HS-27A (cell line): ENCODE data around the gene EML5.

ENCODE experiments used
- DNase-seq: peaks from one replicate; pipeline ENCODE4 v3.0.0-alpha.2; 2012; ENCODE audit warnings: low read depth, missing footprints

The EML5 gene

DNA sequence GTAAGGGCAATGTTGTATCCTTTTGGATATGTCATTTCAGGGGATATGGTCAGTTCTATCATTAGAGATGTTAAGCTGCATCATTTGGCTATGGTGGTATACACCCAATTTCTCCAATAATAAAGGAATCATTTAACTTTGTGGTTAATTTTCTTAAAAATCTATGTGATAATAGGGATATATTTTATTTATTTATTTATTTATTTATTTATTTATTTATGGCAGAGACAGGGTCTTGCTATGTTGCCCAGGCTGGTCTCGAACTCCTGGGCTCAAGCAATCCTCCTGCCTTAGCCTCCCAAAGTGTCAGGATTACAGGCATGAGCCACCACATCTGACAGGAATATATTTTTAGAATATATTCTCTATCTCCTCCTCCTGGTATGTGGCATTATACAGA, 85.7 kb downstream of the EML5 start:
- no peak for DNase-seq

- no peak for DNase-seq
Observed at GRCh38 chr14:88706425-88706824, 86.3 kb downstream of the EML5 start.

DNA sequence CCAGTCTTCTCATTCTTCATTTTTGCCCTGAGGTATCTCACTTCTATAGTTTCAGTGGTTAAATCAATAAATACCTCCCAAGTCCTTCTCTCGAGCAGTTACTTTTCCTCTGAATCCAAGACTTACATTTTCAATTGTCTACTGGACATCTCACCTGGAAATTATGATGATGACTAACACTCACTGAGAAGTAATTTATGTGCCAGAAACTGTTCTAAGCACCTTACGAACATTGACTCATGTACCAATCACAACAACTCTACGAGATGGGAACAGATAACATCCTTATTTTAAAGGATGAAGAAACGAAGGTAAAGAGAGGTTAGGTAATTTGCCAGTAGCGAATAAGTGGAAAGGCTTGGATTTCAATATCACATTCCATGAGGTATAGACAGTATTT, 94.1 kb downstream of the EML5 start:
- DNase-seq: no peak

- DNase-seq: no peak
Observed at GRCh38 chr14:88695870-88696269, 96.9 kb downstream of the EML5 start.

DNA sequence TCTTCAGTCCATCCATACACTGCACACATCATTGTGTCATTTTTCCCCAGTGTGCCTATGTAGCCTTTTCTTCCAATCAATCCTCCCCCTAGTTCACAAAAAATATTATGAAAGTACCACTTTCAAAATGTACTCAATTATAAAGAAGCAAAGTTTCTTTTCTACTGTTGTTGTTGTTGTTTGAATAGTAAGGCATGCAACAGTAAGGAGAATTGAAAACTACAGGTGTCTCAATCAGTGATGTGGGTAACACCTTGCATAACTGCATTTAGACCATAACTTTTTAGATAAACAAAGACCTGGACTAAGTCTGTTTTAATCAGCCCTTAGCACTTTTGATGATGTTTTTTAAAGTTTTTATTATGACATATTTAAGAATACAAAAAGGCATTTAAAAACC, 104.4 kb downstream of the EML5 start:
- DNase-seq: no peak

DNA sequence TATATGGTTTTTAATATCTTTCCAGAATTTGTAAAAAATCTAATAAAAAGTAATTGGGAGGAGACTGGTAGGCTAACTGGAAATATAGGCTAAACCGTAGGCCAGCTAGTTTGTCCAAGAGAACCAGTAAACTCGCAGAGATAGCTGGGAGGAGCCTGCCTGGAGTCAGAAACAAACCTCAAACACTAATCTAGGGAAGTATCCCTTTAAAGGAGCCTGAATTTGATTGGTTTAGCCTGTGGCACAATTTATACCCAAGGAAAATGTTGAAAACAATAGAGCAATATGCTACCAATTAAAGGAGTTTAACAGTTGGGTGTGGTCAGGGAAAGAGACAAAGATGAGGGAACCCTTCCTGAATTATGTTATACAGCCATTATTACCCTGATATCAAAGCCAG, 109.6 kb downstream of the EML5 start:
- DNase-seq: no peak

- no peak for DNase-seq
Observed at GRCh38 chr14:88682495-88683114, 110.1 kb downstream of the EML5 start.

- DNase-seq: no peak
Observed at GRCh38 chr14:88681755-88682494, 110.8 kb downstream of the EML5 start.

GRCh38 chr14:88669346-88669745, 123.4 kb downstream of the EML5 start:
- DNase-seq: no peak

DNA sequence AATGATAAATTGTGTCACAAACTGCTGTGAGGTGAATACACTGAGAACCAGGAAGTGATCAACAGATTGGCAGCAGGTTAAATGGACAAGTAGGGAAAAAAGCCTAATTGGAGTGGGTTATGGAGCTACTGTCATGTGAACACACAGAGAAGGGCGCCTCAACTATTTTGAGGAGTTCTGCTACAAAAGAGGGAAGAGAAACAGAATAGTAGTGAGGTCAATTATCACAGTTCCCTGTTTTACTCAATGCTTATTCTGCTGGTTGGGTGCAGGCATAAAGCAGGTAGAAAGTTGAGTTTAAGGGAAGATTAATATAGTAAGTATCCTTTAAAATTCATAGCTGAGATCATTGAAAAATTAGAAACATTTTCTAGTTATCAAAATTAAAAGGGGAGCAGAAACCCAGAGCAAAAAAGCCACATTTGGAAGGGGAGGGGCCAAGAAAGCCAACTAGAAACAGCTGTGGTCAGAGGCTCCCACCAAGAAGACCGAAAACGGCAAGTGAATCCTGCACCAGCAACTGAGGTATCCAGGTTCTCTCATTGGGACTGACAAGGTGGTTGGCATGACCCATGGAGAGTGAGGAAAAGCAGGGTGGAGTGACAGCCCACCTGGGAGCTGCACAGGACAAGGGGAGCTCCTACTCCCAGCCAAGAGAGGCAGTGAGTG, 124.2 kb downstream of the EML5 start:
- no peak for DNase-seq

DNA sequence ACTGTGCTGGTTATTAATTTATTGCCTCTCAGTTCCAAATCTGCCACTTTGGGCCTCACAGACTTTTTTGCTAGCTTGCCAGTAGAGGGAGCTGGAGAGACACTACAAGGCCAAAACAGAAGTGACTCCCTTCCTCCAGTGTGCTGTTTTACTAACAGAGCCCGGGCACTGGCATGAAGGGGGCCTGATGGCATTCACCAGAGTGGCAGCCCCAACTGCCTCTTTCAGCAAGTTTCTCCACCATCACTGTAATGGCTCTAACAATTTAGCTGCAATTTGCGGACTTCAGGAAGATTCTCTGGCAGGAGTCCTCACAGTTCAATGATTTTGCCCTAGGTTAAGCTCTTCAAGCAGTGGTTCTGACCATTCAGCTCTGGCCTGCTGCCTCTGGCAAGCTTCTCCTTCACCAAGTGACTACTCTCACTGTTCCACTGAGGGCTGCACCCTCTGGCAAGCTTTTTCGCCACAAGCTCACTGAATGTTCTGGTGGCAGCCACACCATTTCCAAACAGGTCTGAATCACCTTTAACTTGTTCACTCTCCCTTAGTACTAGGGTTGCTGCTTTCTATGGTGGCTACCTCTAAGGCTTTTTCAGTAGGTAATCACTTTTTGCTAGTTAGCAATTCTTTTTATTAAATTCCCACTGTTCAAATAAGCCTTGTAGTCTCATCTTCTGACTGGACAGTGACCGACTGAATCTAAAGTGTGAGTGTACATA, 125.0 kb downstream of the EML5 start:
- peak; percentile 40 for DNase-seq

DNA sequence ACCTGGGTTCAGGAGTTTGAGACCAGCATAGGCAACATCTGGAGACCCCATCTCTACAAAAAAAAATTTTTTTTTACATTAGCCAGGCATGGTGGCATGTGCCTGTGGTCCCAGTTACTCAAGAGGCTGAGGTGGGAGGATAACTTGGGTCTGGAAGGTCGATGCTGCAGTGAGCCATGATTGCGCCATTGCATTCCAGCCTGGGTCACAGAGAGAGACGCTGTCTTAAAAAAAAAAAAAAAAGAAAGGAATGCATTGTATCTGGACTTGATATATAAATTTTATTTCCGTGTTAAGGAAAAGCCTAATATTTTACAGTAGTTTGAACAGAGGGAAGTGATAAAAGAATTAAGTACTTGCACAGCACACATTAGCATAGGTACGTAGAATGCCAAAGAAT, 132.7 kb downstream of the EML5 start:
- no peak for DNase-seq

- DNase-seq: no peak
Observed at GRCh38 chr14:88639221-88639620, 153.5 kb downstream of the EML5 start.

DNA sequence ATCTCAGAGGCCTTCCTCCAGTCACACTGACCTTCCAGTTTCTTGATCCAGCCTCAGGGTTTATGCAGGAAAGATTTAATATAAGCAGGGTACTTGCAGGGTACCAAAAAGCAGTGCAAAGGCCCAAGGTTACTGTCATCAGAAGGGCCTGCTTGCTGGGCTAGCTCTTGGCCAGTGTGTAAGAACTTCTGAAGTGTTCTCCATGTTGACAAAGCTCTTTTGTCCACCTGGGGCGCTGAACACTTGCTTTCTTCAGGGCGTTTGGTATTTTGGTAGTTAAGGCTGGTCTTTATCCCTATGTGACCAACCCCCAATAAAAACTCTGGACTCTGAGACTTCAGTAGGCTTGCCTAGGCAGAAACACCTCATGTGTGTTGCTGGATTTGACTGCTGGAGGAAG, 160.2 kb downstream of the EML5 start:
- no peak for DNase-seq

GRCh38 chr14:88631091-88631490, 161.7 kb downstream of the EML5 start:
- no peak for DNase-seq

DNA sequence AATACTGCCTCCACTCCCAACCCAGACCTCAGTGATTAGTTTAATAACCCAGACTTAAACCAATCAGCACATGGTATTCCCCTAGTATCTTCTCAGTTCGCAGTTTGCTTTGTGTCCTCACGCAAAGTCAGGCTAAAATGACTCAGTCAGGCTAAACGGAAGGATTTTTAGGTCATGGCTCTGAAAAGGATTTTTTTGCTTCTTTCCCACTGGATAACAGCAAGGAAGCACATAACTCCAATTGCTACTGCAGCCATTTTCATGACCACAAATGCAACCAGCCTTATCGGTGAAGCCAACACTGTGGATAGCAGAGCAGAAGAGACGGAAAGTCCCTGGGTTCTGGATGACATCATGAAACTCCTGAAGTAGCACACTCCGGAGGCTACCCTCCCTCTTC, 162.2 kb downstream of the EML5 start:
- no peak for DNase-seq

- DNase-seq: no peak
Observed at GRCh38 chr14:88628462-88628861, 164.3 kb downstream of the EML5 start.

- no peak for DNase-seq
Observed at GRCh38 chr14:88628033-88628432, 164.7 kb downstream of the EML5 start.

DNA sequence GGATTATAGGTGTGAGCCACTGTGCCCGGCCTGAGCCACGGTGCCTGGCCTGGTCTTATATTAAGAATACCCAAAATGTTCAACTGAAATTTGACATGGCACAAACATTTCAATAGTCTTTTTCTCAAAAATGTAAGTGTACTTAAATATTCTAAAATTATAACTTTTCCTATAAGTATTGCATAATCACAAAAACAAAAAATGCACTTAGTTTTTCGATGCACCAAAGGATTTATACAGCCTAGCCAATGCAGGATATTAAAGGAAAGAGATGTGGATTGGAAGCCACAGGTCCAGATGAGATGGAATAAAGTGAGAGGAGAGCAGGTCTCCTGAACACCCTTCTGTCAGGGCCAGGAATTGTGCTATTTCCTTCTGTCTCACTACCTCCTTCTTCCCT, 167.1 kb downstream of the EML5 start:
- no peak for DNase-seq

DNA sequence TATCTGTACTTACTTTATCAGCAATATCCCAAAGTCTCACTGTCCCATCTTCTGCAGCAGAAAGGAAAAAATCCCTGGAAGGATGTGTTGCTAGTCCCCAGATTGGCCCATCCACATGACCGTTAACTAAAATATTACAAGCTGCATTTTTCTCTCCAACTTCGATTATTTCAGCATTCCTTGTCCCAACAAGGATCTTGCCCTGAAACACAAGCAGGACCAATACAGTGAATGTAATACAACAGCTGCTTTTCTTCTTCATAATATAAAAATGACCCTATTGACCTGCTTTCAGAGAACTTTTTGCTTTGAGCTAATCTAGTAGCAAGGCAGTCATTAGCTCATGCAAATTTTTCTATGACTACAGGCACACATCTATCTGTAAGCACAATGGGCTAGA, 171.7 kb downstream of the EML5 start:
- no peak for DNase-seq

DNA sequence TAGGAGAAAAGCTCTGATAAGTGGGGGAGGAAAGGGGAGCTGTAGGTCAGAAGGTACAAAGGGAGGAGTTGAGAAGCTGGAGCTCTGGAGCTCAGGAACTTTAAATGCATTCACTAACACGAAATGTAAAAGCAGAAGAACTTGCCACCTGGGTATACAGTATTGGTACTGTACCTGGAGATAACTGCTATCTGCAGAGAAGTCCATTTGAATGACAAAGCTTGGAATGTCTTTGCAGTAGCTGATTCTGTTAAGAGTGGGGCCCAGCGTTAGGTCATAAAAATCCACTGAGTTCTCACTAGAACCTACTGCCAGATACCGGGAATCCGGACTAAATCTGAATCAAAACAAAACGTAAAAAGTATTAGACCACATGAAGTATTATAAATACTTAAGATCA, 174.3 kb downstream of the EML5 start:
- no peak for DNase-seq

DNA sequence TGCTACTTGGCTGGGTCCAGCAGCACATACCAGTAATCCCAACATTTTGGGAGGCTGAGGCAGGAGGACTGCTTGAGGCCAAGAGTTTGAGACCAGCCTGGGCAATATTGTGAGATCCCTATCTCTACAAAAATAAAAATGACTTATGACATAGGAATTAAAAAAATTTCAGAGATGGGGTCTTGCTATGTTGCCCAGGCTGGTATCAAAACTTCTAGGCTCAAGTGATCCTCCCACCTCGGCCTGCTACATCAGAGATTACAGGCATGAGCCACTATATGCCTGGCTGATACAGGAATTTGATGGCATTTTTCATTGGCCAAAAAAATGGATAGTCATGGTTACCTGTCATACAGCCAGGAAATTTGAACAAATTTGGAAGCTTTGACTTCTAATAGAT, 175.3 kb downstream of the EML5 start:
- no peak for DNase-seq

DNA sequence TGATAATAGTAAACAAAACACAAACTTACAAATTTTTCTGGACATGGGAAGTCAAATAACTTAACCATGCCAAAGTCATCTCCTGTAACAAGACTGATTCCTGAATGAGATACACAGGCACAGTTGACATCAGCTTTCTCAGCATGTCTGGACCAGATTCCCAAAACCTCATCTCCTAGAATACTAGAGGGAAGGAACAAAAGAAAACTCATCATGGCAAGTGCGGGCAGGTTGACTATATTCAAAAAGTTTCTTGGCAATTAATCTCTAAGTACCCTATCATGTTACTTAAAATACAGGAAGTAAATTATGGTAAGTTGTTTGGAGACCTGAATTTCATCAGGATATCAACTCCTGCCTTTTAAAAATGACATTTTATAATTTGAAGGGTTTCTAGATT, 176.1 kb downstream of the EML5 start:
- DNase-seq: no peak
